Thoracic aorta (tissue), 2 donors: ENCODE results near the gene LMTK3. TPM values are rescaled to one million over a fixed set of nuclear protein-coding genes. Genes with fewer than 3 reads are reported as not detected.

ENCODE experiments used
- ATAC-seq: fragments of 150-250 bp; one replicate; pipeline ENCODE4 v1.8.0; 2017; ENCODE audit warnings: low read depth; ENCODE audit not compliant: insufficient number of reproducible peaks, low FRiP score
- DNase-seq: peaks from one replicate; pipeline ENCODE4 v3.0.0-alpha.2; 2020; ENCODE audit warnings: low spot score
- H3K27ac ChIP-seq, 2 donors: fragments of 200-600 bp; sonication (generic); 1 replicate in 1 of 2; 2 replicates in 1 of 2; pipeline ENCODE4 v1.5.1; 2016; ENCODE audit warnings: mild to moderate bottlenecking in 2 of 2, moderate library complexity in 2 of 2
- H3K27me3 ChIP-seq: fragments of 200-600 bp; sonication (generic); replicated peaks from 2 replicates; pipeline ENCODE4 v1.6.0; 2016; ENCODE audit warnings: mild to moderate bottlenecking; ENCODE audit not compliant: insufficient read depth
- H3K36me3 ChIP-seq: fragments of 200-600 bp; sonication (generic); one replicate; pipeline ENCODE4 v1.5.1; 2016
- H3K4me1 ChIP-seq, 2 donors: fragments of 200-600 bp; sonication (generic); 1 replicate in 1 of 2; 2 replicates in 1 of 2; pipeline versions ENCODE4 v1.5.1 to v1.6.0; 2016; ENCODE audit warnings: low read depth in 2 of 2, mild to moderate bottlenecking in 1 of 2; ENCODE audit not compliant: control insufficient read depth in 1 of 2
- H3K4me3 ChIP-seq: fragments of 200-600 bp; sonication (generic); 2 replicates; pipeline ENCODE4 v1.5.1; 2016; ENCODE audit warnings: mild to moderate bottlenecking
- H3K9me3 ChIP-seq: fragments of 200-600 bp; sonication (generic); 2 replicates; pipeline ENCODE4 v1.5.1; 2016
- CTCF ChIP-seq: fragments of 200-600 bp; sonication (generic); IDR thresholded peaks from one replicate; pipeline ENCODE4 v1.5.1; 2019; ENCODE audit warnings: antibody characterized with exemption
- total RNA-seq, 2 donors: library from RNA; depleted of rRNA; stranded (reverse); fragments of >200 nt; gene quantifications; one replicate each; pipeline versions ENCODE4 v1.1.0 to v1.2.3, GENCODE V29; 2016

Gene LMTK3
- total RNA-seq, 2 donors from 2014 or later: 0.41 to 4.5 TPM

- Histone ChIP-seq H3K4me1 (peaks cover 6 to 18% of the 10 kb centered on the region in 2 donors), H3K27me3 (no peaks in the 10 kb centered on the region), H3K9me3 (no peaks in the 10 kb centered on the region), H3K4me3 (no peak overlapping the region), H3K36me3 (peaks cover 17% of the 10 kb centered on the region), H3K27ac (no peak overlapping the region)
- no peak for ATAC-seq
- no peak for DNase-seq
- TF ChIP-seq CTCF: no peak
Observed at GRCh38 chr19:48466561-48467325, 44.9 kb downstream of the LMTK3 start.

GRCh38 chr19:48465215-48465614 lies 46.4 kb downstream of the LMTK3 start:
- no peaks in the 10 kb centered on the region for H3K27me3 ChIP-seq
- no peak overlapping the region for H3K27ac ChIP-seq
- ATAC-seq (no peak), DNase-seq (no peak)
- H3K4me1 ChIP-seq: peaks cover 3 to 10% of the 10 kb centered on the region in 2 donors
- no peak for TF ChIP-seq CTCF
- no peak overlapping the region for H3K4me3 ChIP-seq
- H3K36me3 ChIP-seq: peaks cover 2% of the 10 kb centered on the region
- no peaks in the 10 kb centered on the region for H3K9me3 ChIP-seq

- Histone ChIP-seq H3K27me3 (no peaks in the 10 kb centered on the region), H3K9me3 (no peaks in the 10 kb centered on the region), H3K4me3 (no peak overlapping the region), H3K36me3 (no peaks in the 10 kb centered on the region), H3K4me1 (no peaks in the 10 kb centered on the region), H3K27ac (no peak overlapping the region)
- ATAC-seq (no peak), DNase-seq (no peak)
- TF ChIP-seq CTCF: no peak
Observed at GRCh38 chr19:48461982-48462655, 49.5 kb downstream of the LMTK3 start.

GRCh38 chr19:48461651-48461981 lies 50.0 kb downstream of the LMTK3 start:
- H3K9me3 ChIP-seq: no peaks in the 10 kb centered on the region
- H3K27ac ChIP-seq: no peak overlapping the region
- no peaks in the 10 kb centered on the region for H3K36me3 ChIP-seq
- TF ChIP-seq CTCF: no peak
- no peak for DNase-seq
- H3K4me1 ChIP-seq: no peaks in the 10 kb centered on the region
- H3K27me3 ChIP-seq: no peaks in the 10 kb centered on the region
- H3K4me3 ChIP-seq: no peak overlapping the region
- ATAC-seq: no peak

- Histone ChIP-seq H3K4me3 (no peak overlapping the region), H3K9me3 (no peaks in the 10 kb centered on the region), H3K27me3 (no peaks in the 10 kb centered on the region), H3K27ac (no peak overlapping the region), H3K4me1 (no peaks in the 10 kb centered on the region), H3K36me3 (peaks cover 9% of the 10 kb centered on the region)
- TF ChIP-seq CTCF: no peak
- DNase-seq (no peak), ATAC-seq (no peak)
Observed at GRCh38 chr19:48458016-48458415, 53.6 kb downstream of the LMTK3 start.
